ENCODE data around the gene RBM22.

The RBM22 gene

DNA sequence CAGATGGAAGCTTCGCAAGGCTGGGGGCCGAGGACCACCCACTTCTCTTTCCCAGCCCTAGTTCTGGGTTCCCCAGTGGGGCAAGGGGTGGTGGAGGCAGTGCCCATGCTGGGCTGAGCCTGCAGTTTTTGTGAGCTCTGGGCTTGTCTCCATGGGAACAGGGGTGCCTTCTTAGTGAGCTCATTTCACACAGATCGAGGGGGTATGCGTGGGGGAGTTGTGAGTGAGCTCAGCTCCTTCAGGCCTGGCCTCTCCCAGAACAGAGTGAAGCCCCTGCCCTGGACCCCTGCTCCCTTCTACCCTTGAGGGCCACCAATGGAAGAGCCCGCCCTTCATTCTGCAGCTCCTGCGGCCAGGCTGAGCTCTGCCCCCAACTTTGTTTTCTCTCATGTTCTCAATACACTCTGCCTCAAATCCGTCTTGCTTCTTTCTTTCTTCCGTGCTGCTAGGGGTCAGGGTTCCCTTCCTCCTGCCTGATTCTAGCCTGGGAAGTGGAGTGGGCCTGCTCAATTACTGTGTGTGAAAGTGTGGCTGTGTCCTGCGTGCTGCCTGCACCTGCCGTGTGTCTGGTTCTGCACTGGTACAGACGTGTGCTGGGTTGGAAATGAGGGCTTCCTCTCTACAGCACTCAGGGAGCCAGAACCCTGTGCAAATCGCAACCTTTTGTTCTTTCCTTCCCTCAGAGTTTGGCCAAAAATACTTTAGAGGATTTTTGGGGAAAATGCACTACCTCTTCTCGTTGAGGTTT is 48.8 kb downstream of the RBM22 start:
- DNase-seq (ENCODE audit: low read depth) = no peak

DNA sequence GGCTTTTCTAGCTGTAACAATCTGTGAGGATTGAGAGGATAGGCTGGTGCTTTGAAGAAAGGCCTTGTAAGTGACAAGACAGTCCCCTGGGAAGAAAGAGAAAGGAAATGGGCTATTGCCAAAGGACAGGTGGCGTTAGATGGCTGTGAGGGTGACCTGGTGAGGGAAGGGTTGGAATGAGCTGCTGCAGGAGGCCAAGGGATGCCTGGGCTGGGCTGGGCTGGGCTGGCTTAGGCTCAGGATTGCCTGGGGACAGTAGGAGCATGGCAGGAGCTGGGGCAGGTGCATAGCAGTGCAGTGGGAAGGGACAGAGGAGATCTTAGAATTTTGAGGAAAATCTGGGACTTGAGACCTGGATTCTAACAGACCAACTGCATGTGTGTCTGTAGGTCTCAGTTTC is 49.5 kb downstream of the RBM22 start:
- DNase-seq (ENCODE audit: low read depth) = no peak

DNA sequence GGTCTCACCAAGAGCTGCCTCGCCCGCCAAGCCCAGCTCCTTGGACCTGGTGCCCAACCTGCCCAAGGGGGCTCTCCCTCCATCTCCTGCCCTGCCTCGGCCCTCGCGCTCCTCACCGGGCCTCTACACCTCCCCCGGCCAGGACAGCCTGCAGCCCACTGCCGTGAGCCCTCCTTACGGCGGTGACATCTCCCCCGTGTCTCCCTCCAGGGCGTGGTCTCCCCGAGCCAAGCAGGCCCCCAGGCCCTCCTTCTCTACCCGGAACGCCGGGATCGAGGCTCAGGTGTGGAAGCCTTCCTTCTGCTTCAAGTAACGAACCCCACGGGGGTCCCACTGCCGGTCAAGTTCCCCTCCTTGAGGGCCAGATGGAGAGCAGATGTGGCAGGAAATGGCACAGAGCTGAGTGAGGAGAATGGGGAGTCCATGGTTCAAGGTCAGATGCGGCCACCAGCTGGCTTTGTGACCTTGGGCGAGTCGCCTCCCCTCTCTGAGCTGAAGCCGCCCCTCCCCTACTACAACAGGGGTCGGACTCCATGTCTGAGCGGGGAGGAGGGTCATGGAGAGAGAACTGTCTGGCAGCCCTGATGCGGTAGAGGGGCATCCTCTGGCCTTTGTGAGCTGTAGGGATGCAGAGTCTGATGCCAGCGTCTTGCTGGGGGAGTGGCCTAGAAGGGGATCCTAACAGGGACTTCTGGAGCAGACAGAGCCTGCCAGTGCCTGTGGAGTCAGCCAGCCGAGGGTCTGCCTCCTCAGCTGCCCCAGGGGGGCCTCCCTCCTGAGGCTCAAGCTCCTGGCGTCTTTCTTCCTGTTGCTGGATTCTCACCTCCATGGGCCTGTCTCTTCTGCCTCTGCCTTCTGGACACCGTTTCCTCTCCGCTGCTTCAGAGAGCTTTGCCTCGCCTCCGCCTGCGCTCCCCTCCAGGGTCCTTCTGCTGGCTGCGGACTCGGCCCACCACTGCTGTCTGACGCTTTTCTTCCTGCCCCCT is 50.5 kb downstream of the RBM22 start:
- DNase-seq (ENCODE audit: low read depth) = no peak

DNA sequence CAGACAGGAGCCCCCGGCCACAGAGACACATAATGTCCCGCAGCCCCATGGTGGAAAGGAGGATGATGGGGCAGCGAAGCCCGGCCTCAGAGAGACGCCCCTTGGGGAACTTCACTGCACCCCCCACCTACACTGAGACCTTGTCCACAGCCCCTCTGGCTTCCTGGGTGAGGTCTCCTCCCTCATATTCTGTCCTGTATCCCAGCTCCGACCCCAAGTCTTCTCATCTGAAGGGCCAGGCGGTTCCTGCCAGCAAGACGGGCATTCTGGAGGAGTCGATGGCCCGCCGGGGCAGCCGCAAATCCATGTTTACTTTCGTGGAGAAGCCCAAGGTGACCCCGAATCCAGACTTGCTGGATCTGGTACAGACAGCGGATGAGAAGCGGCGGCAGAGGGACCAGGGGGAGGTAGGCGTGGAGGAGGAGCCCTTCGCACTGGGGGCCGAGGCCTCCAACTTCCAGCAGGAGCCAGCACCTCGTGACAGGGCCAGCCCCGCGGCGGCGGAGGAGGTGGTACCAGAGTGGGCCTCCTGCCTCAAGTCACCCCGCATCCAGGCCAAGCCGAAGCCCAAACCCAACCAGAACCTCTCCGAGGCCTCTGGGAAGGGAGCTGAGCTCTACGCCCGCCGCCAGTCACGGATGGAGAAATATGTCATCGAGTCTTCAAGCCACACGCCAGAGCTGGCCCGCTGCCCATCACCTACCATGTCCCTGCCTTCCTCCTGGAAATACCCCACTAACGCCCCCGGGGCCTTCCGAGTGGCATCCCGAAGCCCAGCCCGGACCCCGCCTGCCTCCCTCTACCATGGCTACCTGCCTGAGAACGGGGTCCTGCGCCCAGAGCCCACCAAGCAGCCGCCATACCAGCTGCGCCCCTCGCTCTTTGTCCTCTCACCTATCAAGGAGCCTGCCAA is 51.5 kb downstream of the RBM22 start:
- DNase-seq (ENCODE audit: low read depth) = no peak

DNA sequence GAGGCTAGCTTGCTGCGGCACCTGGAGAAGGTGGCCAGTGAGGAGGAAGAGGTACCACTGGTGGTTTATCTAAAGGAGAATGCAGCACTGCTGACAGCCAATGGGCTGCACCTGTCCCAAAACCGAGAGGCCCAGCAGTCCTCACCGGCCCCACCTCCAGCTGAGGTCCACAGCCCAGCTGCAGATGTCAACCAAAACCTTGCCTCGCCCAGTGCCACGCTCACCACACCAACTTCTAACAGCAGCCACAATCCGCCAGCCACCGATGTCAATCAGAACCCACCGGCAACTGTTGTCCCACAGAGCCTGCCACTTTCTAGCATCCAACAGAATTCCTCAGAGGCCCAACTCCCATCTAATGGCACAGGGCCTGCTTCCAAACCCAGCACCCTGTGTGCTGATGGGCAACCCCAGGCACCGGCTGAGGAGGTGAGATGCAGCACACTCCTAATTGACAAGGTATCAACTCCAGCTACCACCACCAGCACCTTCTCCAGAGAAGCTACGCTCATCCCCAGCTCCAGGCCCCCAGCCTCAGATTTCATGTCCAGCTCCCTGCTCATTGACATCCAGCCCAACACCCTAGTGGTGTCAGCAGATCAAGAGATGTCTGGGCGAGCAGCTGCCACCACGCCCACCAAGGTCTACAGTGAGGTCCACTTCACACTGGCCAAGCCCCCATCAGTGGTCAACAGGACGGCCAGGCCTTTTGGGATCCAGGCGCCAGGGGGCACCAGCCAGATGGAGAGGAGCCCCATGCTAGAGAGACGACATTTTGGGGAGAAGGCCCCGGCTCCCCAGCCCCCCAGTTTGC is 52.4 kb downstream of the RBM22 start:
- no peak for DNase-seq (ENCODE audit: low read depth)

DNA sequence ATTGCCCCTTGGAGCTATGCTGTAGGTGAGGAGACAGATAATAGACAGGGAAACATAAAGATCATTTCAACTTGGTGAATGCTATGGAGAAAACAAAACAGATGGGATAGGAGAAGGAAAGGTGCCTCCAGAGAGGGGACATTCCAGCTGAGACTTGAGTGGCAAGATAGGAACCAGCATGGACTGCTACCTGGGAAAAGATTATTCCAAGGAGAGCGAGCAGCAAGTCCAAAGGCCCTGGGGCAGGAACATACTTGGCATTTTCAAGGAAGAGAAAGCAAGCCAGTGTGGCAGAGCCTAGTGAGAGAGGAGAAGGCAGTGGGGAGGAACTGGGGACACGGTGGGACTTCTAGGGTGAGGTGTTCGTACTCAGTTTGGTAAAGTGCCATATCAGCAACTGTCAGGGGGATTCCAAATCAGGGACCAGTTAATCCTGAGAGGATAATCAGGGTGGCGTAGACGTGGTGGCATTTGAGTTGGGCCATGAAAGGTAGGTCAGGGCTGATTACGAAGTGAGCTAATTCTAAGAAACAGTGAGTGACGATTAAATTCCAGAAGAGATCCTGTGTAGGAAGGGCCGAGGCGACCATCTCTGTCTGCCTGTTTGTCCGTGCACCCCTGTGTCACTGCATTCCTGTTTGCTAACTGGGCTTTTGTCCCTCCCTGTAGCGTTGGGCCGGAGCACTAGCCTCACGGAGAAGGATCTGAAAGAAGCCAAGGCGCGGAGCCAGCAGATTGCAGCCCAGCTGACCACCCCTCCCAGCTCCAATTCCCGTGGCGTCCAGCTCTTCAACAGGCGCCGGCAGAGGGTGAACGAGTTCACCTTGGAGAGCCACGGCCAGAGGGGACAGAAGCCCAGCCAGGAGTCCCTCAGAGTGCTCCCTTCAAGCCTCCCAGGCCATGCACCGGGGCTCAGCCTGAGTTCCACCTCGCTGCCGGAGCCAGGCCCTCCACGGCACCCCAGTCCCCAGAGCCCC is 53.3 kb downstream of the RBM22 start:
- DNase-seq (ENCODE audit: low read depth) = no peak

DNA sequence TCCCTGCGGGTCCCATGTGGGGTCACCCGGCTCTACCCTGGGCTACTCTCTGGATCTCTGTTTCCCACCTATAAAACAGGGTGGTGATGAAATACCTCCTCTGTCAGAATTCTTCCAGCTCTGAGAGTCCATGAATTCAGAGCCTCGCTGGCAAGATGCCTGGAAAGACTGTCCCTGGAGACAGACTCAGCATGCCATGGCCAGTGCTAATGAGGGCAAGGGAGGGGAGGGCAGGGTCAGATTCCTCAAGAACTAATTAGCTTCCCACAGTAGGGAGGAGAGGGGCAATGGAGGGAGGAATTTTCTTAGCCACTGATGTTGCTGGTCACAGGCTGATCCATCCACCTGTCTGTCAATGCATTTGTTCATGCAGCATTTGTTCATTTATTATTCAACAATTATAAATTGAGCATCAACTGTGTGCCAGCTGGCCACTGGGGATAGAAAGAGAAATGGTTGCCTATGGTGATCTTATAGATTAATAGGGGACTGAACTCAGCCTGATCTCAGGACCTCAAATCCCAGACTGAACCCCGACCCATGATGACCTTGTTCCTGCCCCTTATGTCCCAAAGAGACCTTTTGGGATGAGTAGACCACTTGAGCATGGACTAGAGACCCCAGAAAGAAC is 55.7 kb downstream of the RBM22 start:
- DNase-seq (ENCODE audit: low read depth) = no peak

DNA sequence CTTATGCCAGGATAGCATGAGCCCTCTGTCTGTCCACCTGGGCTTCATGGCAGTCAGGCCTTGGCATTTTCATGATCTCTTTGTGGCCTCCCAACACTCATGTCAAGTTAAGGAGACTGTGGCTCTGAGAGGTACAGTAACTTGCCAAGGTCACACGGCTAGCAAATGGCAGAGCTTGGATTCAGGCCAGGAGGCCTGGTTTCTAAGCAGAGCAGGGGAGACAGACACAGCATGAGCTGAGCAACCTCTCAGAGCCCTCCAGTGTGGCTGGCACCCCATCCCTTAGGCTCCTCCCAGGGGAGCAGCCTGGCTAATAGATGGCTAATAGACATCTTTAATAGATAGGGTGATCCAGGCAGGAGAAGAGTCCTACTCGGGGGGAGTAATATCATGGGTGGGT is 56.3 kb downstream of the RBM22 start:
- DNase-seq (ENCODE audit: low read depth) = no peak

DNA sequence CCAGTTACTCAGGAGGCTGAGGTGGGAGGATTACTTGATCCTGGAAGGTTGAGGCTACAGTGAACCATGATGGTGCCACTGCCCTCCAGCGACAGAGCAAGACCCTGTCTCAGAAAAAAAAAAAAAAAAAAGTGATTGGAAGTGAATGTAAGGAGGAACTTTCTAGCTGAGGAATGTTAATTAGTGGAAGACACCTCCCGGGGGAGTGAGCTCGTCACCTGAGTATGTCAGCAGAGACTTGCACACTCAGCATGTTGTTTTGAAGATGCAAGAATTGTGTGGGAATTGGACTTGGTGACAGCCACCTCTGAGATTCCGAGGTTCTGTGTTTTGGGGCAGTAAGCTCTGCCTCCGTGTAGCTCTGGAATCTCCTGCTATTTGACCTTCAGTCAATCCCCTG is 56.8 kb downstream of the RBM22 start:
- no peak for DNase-seq (ENCODE audit: low read depth)

DNA sequence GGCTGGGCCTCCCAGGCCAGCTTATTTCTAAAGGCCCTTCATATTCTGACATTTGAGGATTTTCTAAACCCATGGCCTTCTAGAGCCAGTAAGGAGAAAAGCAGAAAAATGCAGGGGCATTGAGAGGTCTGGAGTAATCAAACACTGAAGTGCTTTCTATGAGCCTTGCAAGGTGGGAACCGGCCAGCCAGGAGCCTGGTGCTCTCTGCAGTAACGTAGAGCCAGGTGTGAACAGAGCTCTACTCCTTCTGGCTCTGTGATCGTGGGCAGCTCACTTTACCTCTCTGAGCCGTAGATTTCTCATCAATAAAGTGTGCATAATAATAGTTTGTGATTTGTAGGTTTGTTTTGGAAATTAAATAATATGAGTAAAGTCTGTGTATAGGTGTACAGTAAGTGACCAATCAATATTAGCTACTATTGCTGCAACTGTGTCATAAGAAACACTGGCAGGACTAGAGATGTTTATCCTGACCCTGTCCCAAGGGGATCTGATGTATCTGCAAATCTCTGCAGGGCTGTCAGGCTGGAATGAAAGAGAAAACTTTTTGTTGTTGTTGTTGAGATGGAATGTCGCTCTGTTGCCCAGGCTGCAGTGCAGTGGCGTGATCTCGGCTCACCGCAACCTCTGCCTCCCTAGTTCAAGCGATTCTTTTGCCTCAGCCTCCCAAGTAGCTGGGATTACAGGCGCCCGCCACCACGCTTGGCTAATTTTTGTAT is 57.7 kb downstream of the RBM22 start:
- DNase-seq (ENCODE audit: low read depth) = no peak

DNA sequence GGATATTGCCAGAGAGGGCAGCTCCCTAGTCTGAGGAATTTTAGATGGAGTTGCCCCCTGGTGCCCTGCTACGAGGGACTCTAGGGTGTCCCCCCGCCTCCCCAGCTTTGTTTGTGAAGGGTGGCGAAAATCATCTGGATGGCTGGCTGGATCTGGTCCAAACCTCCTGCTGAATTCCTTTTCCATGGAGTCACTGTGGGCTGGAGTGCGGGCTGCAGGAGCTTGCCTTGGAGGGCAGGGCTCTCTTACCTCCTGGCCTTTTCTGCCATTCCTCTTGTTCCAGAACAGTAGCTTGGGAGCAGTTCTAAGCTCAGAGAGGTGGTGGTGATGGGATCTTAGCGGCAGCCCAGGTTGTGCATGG is 58.3 kb downstream of the RBM22 start:
- DNase-seq (ENCODE audit: low read depth) = no peak

DNA sequence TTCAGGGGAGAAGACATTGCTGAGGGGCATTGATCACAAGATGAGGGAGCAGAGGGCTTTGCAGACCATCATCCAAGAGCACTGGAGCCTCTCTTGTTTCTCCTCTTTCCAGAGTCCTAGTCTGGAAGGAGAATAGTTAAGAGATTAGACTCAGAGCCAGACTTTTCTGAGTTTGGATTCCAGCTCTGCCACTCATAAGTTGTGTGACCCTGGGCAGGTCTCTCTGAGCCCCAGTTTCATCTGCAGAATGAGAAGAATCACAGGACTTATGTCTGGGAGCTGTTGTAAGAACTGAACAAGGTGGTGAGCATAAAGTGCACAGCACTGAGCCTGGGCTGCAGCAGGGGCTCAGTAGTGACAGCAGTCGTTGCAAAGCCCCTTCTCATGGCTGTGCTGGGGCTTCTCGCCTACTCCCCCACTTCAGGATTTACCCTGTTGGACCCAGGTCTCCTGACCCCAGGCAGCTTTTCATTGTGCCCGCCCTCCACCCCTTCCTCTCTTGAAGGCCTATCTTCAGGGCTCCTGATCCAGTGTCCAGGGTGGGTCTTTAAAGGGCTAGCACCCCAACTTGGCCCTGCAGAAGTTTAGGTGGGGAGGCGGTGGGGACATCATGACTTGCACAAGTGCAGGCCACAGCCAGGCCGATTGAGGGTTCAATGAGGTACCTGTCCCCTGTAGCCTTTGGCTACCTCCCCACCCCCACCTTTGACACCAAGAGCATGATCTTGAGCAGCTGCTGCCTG is 58.9 kb downstream of the RBM22 start:
- DNase-seq (ENCODE audit: low read depth) = no peak

DNA sequence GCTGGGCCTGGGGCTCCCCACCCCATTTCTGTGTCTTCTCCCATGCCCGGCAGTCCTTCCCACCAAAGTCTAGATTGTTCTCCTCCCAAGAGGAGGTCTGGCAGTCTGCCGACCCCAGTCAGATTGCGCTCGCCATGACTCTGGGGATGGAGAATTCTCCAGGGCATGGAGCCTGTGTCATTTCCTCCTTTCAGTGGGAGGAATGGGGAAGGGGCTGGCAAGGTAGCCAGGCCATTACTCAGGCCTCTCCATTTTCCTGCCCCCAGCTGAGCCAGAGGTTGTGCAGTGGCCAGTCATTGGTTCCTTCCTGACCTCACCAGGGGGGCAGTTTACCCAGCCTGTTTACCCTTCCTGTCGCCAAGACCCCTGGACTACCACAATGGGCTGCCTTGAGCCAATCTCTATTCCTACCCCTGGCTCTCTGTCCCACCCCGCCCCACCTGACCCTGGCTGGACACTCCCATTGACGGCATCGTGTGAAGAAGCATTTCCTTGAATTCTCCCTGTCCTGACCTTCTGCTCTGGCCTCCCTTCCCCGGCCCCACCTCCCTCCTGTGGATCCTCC is 59.8 kb downstream of the RBM22 start:
- DNase-seq (ENCODE audit: low read depth) = no peak

All from activated T-helper 1 cell treated with Interleukin-2 at 50 U/mL for 16 hours (primary cell).